Measurements from ENCODE around the gene CROCC2.

The CROCC2 gene

GRCh38 chr2:240896394-240896793 is 9.7 kb upstream of the CROCC2 start:
- TF ChIP-seq CTCF (IDR thresholded peaks at IDR 0.05; ENCODE audit: borderline replicate concordance, control extremely low read depth, extremely low read depth, insufficient read depth, missing control alignments): no peak
- in situ Hi-C loops (cut with MboI; ENCODE audit: low sequenced_read_pairs, unreplicated experiment): no loop called here
- no peak for DNase-seq (ENCODE audit: low spot score)

GRCh38 chr2:240896871-240897692 is 9.1 kb upstream of the CROCC2 start:
- TF ChIP-seq CTCF (IDR thresholded peaks at IDR 0.05; ENCODE audit: borderline replicate concordance, control extremely low read depth, extremely low read depth, insufficient read depth, missing control alignments): no peak
- in situ Hi-C loops (cut with MboI; ENCODE audit: low sequenced_read_pairs, unreplicated experiment): no loop called here
- DNase-seq (ENCODE audit: low spot score): no peak

- no peak for DNase-seq (ENCODE audit: low spot score)
- in situ Hi-C loops (cut with MboI; ENCODE audit: low sequenced_read_pairs, unreplicated experiment): no loop called here
- TF ChIP-seq CTCF (IDR thresholded peaks at IDR 0.05; ENCODE audit: borderline replicate concordance, control extremely low read depth, extremely low read depth, insufficient read depth, missing control alignments): no peak
Measured at GRCh38 chr2:240898108-240898730, 7.9 kb upstream of the CROCC2 start.

- no peak for TF ChIP-seq CTCF (IDR thresholded peaks at IDR 0.05; ENCODE audit: borderline replicate concordance, control extremely low read depth, extremely low read depth, insufficient read depth, missing control alignments)
- in situ Hi-C loops (cut with MboI; ENCODE audit: low sequenced_read_pairs, unreplicated experiment): no loop called here
- DNase-seq (ENCODE audit: low spot score): no peak
Measured at GRCh38 chr2:240898731-240899467, 7.2 kb upstream of the CROCC2 start.

GRCh38 chr2:240899468-240899865 is 6.7 kb upstream of the CROCC2 start:
- no peak for TF ChIP-seq CTCF (IDR thresholded peaks at IDR 0.05; ENCODE audit: borderline replicate concordance, control extremely low read depth, extremely low read depth, insufficient read depth, missing control alignments)
- no peak for DNase-seq (ENCODE audit: low spot score)
- in situ Hi-C loops (cut with MboI; ENCODE audit: low sequenced_read_pairs, unreplicated experiment): no loop called here

GRCh38 chr2:240900141-240900860 is 5.8 kb upstream of the CROCC2 start:
- TF ChIP-seq CTCF (IDR thresholded peaks at IDR 0.05; ENCODE audit: borderline replicate concordance, control extremely low read depth, extremely low read depth, insufficient read depth, missing control alignments): no peak
- no peak for DNase-seq (ENCODE audit: low spot score)
- in situ Hi-C loops (cut with MboI; ENCODE audit: low sequenced_read_pairs, unreplicated experiment): no loop called here
